PFSK-1 (cell line): ENCODE results near the gene UBE3B.

Source experiments
- TAF1 ChIP-seq: IDR thresholded peaks from 2 replicates; pipeline ENCODE4 v1.6.1; 2012; ENCODE audit warnings: low read length, control low read depth, borderline replicate concordance; ENCODE audit not compliant: insufficient read depth
- TF ChIP-seq, protein P1 (sequence below), 2 experiments: IDR thresholded peaks; 2 replicates each; pipeline versions ENCODE4 v1.6.1 to v1.8.0; 2011 to 2012; ENCODE audit warnings: low read depth in 2 of 2, low read length in 2 of 2, control low read depth in 1 of 2, inconsistent platforms in 1 of 2, mild to moderate bottlenecking in 1 of 2, moderate library complexity in 1 of 2; ENCODE audit not compliant: insufficient read depth in 1 of 2

DNA sequence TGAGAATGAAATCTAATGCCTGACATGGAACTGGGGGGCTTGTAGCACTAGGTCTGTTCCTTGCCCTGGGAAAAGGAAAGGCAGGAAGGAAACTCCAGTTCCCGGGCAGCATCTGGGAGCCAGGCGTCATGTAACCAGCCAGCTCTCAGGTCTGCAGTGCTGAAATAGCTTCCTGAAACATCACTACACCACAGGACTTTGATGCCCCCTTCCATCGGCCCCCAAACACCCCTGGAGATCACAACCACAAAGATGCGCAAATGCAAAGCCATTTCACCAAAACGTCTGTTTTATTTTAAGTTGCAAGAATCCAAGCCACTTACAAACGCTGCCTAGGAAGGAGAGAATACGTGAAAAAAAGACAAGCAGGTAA lies 41.3 kb upstream of the UBE3B start:
- TF ChIP-seq, protein P1, sequence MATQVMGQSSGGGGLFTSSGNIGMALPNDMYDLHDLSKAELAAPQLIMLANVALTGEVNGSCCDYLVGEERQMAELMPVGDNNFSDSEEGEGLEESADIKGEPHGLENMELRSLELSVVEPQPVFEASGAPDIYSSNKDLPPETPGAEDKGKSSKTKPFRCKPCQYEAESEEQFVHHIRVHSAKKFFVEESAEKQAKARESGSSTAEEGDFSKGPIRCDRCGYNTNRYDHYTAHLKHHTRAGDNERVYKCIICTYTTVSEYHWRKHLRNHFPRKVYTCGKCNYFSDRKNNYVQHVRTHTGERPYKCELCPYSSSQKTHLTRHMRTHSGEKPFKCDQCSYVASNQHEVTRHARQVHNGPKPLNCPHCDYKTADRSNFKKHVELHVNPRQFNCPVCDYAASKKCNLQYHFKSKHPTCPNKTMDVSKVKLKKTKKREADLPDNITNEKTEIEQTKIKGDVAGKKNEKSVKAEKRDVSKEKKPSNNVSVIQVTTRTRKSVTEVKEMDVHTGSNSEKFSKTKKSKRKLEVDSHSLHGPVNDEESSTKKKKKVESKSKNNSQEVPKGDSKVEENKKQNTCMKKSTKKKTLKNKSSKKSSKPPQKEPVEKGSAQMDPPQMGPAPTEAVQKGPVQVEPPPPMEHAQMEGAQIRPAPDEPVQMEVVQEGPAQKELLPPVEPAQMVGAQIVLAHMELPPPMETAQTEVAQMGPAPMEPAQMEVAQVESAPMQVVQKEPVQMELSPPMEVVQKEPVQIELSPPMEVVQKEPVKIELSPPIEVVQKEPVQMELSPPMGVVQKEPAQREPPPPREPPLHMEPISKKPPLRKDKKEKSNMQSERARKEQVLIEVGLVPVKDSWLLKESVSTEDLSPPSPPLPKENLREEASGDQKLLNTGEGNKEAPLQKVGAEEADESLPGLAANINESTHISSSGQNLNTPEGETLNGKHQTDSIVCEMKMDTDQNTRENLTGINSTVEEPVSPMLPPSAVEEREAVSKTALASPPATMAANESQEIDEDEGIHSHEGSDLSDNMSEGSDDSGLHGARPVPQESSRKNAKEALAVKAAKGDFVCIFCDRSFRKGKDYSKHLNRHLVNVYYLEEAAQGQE (IDR thresholded peaks at IDR 0.05; ENCODE audit: insufficient read depth in 1 of 2, low read depth in 2 of 2, low read length in 2 of 2) = no peak
- no peak for TF ChIP-seq TAF1
